Adrenal gland (tissue), 12 donors: ENCODE measurements around the gene ANGPTL4. TPM values are rescaled to one million over a fixed set of nuclear protein-coding genes. Genes with fewer than 3 reads are reported as not detected.
"Not testable (repeated sequence)": the region's sequence is repeated elsewhere in the genome, so short reads cannot be mapped to it uniquely, and the experiment has no call there.

Source experiments
- DNase-seq, 7 donors: peaks; one replicate each; pipeline ENCODE4 v3.0.0-alpha.2; 2019 to 2020
- H3K27ac ChIP-seq, 5 donors: fragments of 200-600 bp; sonication (generic) in 4 of 5; 1 replicate in 3 of 5; 2 replicates in 2 of 5; pipeline versions ENCODE4 v1.5.1 to v1.8.0; 2016 to 2020; ENCODE audit warnings: mild to moderate bottlenecking in 1 of 5
- H3K27me3 ChIP-seq: fragments of 200-600 bp; 2 replicates; pipeline ENCODE4 v1.8.0; 2021
- H3K36me3 ChIP-seq, 2 donors: fragments of 200-600 bp; replicated peaks in 1 of 2; 1 replicate in 1 of 2; 2 replicates in 1 of 2; pipeline versions ENCODE4 v1.5.1 to v1.8.0; 2018 to 2022
- H3K4me1 ChIP-seq, 2 donors: fragments of 200-600 bp; replicated peaks in 1 of 2; 1 replicate in 1 of 2; 2 replicates in 1 of 2; pipeline versions ENCODE4 v1.5.1 to v1.8.0; 2018 to 2021
- H3K4me3 ChIP-seq, 4 donors: fragments of 200-600 bp; sonication (generic) in 3 of 4; one replicate each; pipeline ENCODE4 v1.5.1; 2016 to 2018
- H3K9me3 ChIP-seq, 3 donors: fragments of 200-600 bp; sonication (generic) in 1 of 3; replicated peaks in 1 of 3; 1 replicate in 2 of 3; 2 replicates in 1 of 3; pipeline versions ENCODE4 v1.5.1 to v1.8.0; 2016 to 2021
- POLR2A ChIP-seq, 2 donors: fragments of 450-650 bp; IDR thresholded peaks; one replicate each; pipeline ENCODE4 v1.6.1; 2017; ENCODE audit warnings: antibody characterized with exemption in 2 of 2, mild to moderate bottlenecking in 2 of 2, moderate library complexity in 1 of 2
- WGBS, 4 donors: extraction: QIAGEN DNeasy Blood & Tissue Kit in 2 of 4; methylation state at CpG; one replicate each; pipeline versions ENCODE4 v1.1.5 to v1.1.7; 2013 to 2017; 5-methylcytosine and 5-hydroxymethylcytosine counted together
- intact Hi-C, 2 donors: fragments of 100-400 bp; cut with DNase I; formaldehyde crosslinking; loops; one replicate each; pipeline versions ENCODE4 v1.14.1 to v1.15.0; 2022 to 2023
- polyA plus RNA-seq, 3 donors: library from polyadenylated mRNA; stranded (reverse); fragments of 200-250 nt in 2 of 3; fragments of 350-450 nt in 1 of 3; fragmentation: Illumina TruSeq in 1 of 3; extraction: RNeasy Lipid Tissue Mini Kit (QIAGEN cat#74804) in 1 of 3; gene quantifications; one replicate each; pipeline ENCODE4 v1.2.3, GENCODE V29; 2013 to 2014
- total RNA-seq, 9 donors: library from RNA; depleted of rRNA in 4 of 9; stranded (reverse); fragments of >200 nt in 4 of 9; fragments of 120-200 nt in 1 of 9; fragmentation: NEBNext Ultra II Directional in 1 of 9; extraction: Animal tissue kit (Norgen Biotek cat#: 25700) in 1 of 9; gene quantifications; one replicate each; pipeline versions ENCODE4 v1.1.0 to v1.2.4, GENCODE V29; 2013 to 2023
- TF ChIP-seq, protein P1 (sequence below), 6 experiments: fragments of 450-650 bp in 4 of 6; fragments of 200-600 bp in 2 of 6; sonication (generic) in 1 of 6; IDR thresholded peaks; 1 replicate in 5 of 6; 2 replicates in 1 of 6; pipeline versions ENCODE4 v1.5.1 to v1.8.0; 2016 to 2021; ENCODE audit warnings: antibody characterized with exemption in 6 of 6, mild to moderate bottlenecking in 2 of 6, moderate library complexity in 1 of 6
- donor health status: healthy with polysubstance abuse.
- donor health status: Bipolar disorder and iron deficiency.
- donor health status: DM: yes; HTN: yes; CAD: no.
- donor health status: DM: no; HTN: no; CAD: no.
- donor health status: DM: no; HTN: no; CAD: no.
- donor health status: DM: yes; HTN: yes; CAD: no.

The ANGPTL4 gene
- total and polyA plus RNA-seq, 12 donors = 0.33 to 141 (median 27.1) TPM

GRCh38 chr19:8403098-8403819 lies 39.3 kb downstream of the ANGPTL4 start:
- TF ChIP-seq, protein P1, sequence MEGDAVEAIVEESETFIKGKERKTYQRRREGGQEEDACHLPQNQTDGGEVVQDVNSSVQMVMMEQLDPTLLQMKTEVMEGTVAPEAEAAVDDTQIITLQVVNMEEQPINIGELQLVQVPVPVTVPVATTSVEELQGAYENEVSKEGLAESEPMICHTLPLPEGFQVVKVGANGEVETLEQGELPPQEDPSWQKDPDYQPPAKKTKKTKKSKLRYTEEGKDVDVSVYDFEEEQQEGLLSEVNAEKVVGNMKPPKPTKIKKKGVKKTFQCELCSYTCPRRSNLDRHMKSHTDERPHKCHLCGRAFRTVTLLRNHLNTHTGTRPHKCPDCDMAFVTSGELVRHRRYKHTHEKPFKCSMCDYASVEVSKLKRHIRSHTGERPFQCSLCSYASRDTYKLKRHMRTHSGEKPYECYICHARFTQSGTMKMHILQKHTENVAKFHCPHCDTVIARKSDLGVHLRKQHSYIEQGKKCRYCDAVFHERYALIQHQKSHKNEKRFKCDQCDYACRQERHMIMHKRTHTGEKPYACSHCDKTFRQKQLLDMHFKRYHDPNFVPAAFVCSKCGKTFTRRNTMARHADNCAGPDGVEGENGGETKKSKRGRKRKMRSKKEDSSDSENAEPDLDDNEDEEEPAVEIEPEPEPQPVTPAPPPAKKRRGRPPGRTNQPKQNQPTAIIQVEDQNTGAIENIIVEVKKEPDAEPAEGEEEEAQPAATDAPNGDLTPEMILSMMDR (IDR thresholded peaks at IDR 0.05) = no peak
- no peak for TF ChIP-seq POLR2A (IDR thresholded peaks at IDR 0.05)
- no peak overlapping the region for H3K27ac ChIP-seq
- WGBS, 4 donors = 89 to 100% (median 94%) methylated on average over 2 to 44 of the region's 44 CpGs

DNA sequence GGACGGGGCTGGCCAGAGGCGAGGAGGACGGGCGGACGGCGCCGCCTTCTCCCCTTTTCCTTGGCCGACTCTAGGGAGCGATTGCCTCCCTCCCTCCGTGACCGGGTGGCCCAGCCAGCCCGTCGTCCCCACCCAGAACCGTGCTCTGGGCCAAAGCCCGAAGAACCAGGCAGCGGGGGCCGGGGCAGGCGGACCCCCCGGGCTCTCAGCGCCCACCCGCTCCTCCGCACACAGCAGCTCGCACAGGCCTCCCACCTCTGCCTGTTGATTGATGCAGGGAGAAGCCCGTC lies 39.8 kb downstream of the ANGPTL4 start:
- no peak overlapping the region for H3K4me3 ChIP-seq
- intact Hi-C loops = no loop called here
- H3K4me1 ChIP-seq = peaks cover 0 to 9% of the 10 kb centered on the region in 2 donors
- no peaks in the 10 kb centered on the region for H3K9me3 ChIP-seq
- no peaks in the 10 kb centered on the region for H3K27me3 ChIP-seq
- H3K36me3 ChIP-seq = peaks cover 0 to 52% of the 10 kb centered on the region in 2 donors
- no peak for DNase-seq
- TF ChIP-seq, protein P1 (IDR thresholded peaks at IDR 0.05) = no peak
- no peak for TF ChIP-seq POLR2A (IDR thresholded peaks at IDR 0.05)
- WGBS, 4 donors = 85 to 95% (median 88%) methylated on average over 12 to 24 of the region's 24 CpGs
- no peak overlapping the region for H3K27ac ChIP-seq

More at GRCh38 chr19:8403098-8403819, 39.3 kb downstream of the ANGPTL4 start:
- intact Hi-C loops = no loop called here
- H3K9me3 ChIP-seq = no peaks in the 10 kb centered on the region
- peaks cover 0 to 9% of the 10 kb centered on the region in 2 donors for H3K4me1 ChIP-seq
- H3K27me3 ChIP-seq = no peaks in the 10 kb centered on the region
- peaks cover 0 to 52% of the 10 kb centered on the region in 2 donors for H3K36me3 ChIP-seq
- DNase-seq = no peak
- no peak overlapping the region for H3K4me3 ChIP-seq

- Histone ChIP-seq H3K9me3 (no peaks in the 10 kb centered on the region), H3K4me1 (peaks cover 0 to 9% of the 10 kb centered on the region in 2 donors), H3K4me3 (no peak overlapping the region), H3K36me3 (peaks cover 0 to 50% of the 10 kb centered on the region in 2 donors), H3K27me3 (no peaks in the 10 kb centered on the region), H3K27ac (no peak overlapping the region)
- peak in 4 of 7 donors; percentile 51 to 76 (median 60) for DNase-seq
- intact Hi-C loops = no loop called here
- TF ChIP-seq POLR2A (IDR thresholded peaks at IDR 0.05) = no peak
- TF ChIP-seq, protein P1 (IDR thresholded peaks at IDR 0.05) = no peak
- 76 to 95% (median 81%) methylated on average over 11 to 18 of the region's 18 CpGs for WGBS, 4 donors
Observed at GRCh38 chr19:8404391-8405151, 40.6 kb downstream of the ANGPTL4 start.

DNA sequence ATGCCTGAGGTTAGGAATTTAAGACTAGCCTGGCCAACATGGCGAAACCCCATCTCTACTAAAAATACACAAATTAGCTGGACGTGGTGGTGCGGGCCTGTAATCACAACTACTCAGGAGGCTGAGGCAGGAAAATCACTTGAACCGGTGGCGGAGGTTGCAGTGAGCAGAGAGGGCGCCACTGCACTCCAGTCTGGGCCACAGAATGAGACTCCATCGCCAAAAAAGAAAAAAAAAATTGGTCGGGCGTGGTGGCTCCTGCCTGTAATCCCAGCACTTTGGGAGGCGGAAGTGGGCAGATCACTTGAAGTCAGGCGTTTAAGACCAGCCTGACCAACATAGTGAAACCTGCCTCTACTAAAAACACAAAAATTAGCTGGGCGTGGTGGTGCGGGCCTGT lies 46.8 kb downstream of the ANGPTL4 start:
- H3K27me3 ChIP-seq, H3K4me3 ChIP-seq, H3K9me3 ChIP-seq, DNase-seq, H3K36me3 ChIP-seq, H3K27ac ChIP-seq: not testable (repeated sequence)
- WGBS, 4 donors = 85 to 90% (median 89%) methylated on average over 13 of the region's 13 CpGs
- intact Hi-C loops = loop anchor here (5.0 to 10.0 kb wide), 2 partner anchors 97 to 174 kb away; no protein-coding TSS in a partner anchor
- H3K4me1 ChIP-seq = peaks cover 1 to 25% of the 10 kb centered on the region in 2 donors
